ENCODE data around the gene MYL4. TPM values are rescaled to one million over a fixed set of nuclear protein-coding genes. Genes with fewer than 3 reads are reported as not detected.

Gene MYL4
- total RNA-seq, 1 donor from 2014 or later: not detected

GRCh38 chr17:47193931-47194511, 15.1 kb upstream of the MYL4 start:
- Mint-ChIP-seq H3K4me3 (ENCODE audit: unreplicated experiment) (no peak overlapping the region), H3K9me3 (ENCODE audit: unreplicated experiment) (peaks cover 6% of the 10 kb centered on the region), H3K4me1 (ENCODE audit: unreplicated experiment) (peaks cover 4% of the 10 kb centered on the region), H3K36me3 (ENCODE audit: unreplicated experiment) (no peaks in the 10 kb centered on the region), H3K27me3 (ENCODE audit: unreplicated experiment) (no peaks in the 10 kb centered on the region), H3K27ac (ENCODE audit: unreplicated experiment) (no peak overlapping the region)
- DNase-seq (ENCODE audit: extremely low spot score, unreplicated experiment): no peak
- no peak for TF ChIP-seq CTCF (IDR thresholded peaks at IDR 0.05)

- Mint-ChIP-seq H3K27me3 (ENCODE audit: unreplicated experiment) (no peaks in the 10 kb centered on the region), H3K9me3 (ENCODE audit: unreplicated experiment) (peaks cover 6% of the 10 kb centered on the region), H3K27ac (ENCODE audit: unreplicated experiment) (no peak overlapping the region), H3K4me3 (ENCODE audit: unreplicated experiment) (no peak overlapping the region), H3K36me3 (ENCODE audit: unreplicated experiment) (no peaks in the 10 kb centered on the region), H3K4me1 (ENCODE audit: unreplicated experiment) (no peaks in the 10 kb centered on the region)
- DNase-seq (ENCODE audit: extremely low spot score, unreplicated experiment): no peak
- TF ChIP-seq CTCF (IDR thresholded peaks at IDR 0.05): no peak
Observed at GRCh38 chr17:47197821-47198220, 11.3 kb upstream of the MYL4 start.

GRCh38 chr17:47199627-47200324, 9.4 kb upstream of the MYL4 start:
- no peaks in the 10 kb centered on the region for H3K27me3 Mint-ChIP-seq (ENCODE audit: unreplicated experiment)
- no peak for DNase-seq (ENCODE audit: extremely low spot score, unreplicated experiment)
- H3K9me3 Mint-ChIP-seq (ENCODE audit: unreplicated experiment): peaks cover 6% of the 10 kb centered on the region
- no peak overlapping the region for H3K4me3 Mint-ChIP-seq (ENCODE audit: unreplicated experiment)
- H3K36me3 Mint-ChIP-seq (ENCODE audit: unreplicated experiment): no peaks in the 10 kb centered on the region
- no peak overlapping the region for H3K27ac Mint-ChIP-seq (ENCODE audit: unreplicated experiment)
- no peak for TF ChIP-seq CTCF (IDR thresholded peaks at IDR 0.05)
- peaks cover 11% of the 10 kb centered on the region for H3K4me1 Mint-ChIP-seq (ENCODE audit: unreplicated experiment)

GRCh38 chr17:47200325-47200664, 8.9 kb upstream of the MYL4 start:
- H3K4me1 Mint-ChIP-seq (ENCODE audit: unreplicated experiment): peaks cover 16% of the 10 kb centered on the region
- H3K27ac Mint-ChIP-seq (ENCODE audit: unreplicated experiment): no peak overlapping the region
- no peak for DNase-seq (ENCODE audit: extremely low spot score, unreplicated experiment)
- H3K4me3 Mint-ChIP-seq (ENCODE audit: unreplicated experiment): no peak overlapping the region
- H3K27me3 Mint-ChIP-seq (ENCODE audit: unreplicated experiment): no peaks in the 10 kb centered on the region
- no peaks in the 10 kb centered on the region for H3K36me3 Mint-ChIP-seq (ENCODE audit: unreplicated experiment)
- H3K9me3 Mint-ChIP-seq (ENCODE audit: unreplicated experiment): peaks cover 6% of the 10 kb centered on the region
- no peak for TF ChIP-seq CTCF (IDR thresholded peaks at IDR 0.05)

- DNase-seq (ENCODE audit: extremely low spot score, unreplicated experiment): no peak
- H3K9me3 Mint-ChIP-seq (ENCODE audit: unreplicated experiment): no peaks in the 10 kb centered on the region
- no peaks in the 10 kb centered on the region for H3K27me3 Mint-ChIP-seq (ENCODE audit: unreplicated experiment)
- TF ChIP-seq CTCF (IDR thresholded peaks at IDR 0.05): no peak
- H3K4me1 Mint-ChIP-seq (ENCODE audit: unreplicated experiment): peaks cover 25% of the 10 kb centered on the region
- H3K36me3 Mint-ChIP-seq (ENCODE audit: unreplicated experiment): no peaks in the 10 kb centered on the region
- H3K27ac Mint-ChIP-seq (ENCODE audit: unreplicated experiment): no peak overlapping the region
- H3K4me3 Mint-ChIP-seq (ENCODE audit: unreplicated experiment): no peak overlapping the region
Observed at GRCh38 chr17:47201166-47201565, 8.0 kb upstream of the MYL4 start.

Measured in osteocyte (in vitro differentiated cells).